ENCODE results near the gene UNC79.
"Not testable (repeated sequence)": the region's sequence is repeated elsewhere in the genome, so short reads cannot be mapped to it uniquely, and the experiment has no call there.

UNC79 gene

DNA sequence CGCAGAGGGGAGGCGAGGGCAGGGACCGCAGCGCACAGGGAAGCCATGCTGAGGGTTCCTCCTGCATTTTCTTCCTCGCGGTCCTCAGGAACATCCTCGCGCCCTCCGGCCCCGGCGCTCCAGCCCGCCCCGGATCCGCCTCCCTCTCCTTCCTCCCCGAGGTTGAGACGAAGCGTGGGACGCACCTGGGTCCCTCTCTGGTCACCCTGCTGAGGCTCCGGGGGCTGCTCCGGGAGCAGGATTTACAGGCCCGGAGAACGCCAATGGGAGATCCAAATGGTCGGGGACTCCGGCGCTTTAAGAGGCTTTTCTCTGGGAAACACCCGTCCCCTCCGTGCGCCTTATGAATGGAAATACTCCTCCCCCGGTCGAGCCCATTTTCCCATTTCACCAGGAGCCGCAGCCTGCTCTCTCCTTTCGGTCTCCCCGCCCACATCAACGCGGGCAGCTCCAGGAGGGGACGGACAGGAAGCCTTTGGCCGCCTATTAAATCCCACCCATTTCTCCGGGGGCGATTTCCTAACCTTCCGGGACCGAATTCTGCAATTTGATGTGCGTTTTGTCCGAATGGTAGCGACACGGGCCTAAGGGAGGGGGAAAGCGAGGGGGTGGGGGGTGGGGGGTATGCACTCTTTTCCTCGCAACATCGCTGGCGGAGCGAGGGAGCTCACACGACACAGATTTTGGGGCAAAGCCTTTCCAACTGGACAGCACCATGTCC is at the start of gene UNC79:
Gene UNC79 (plus strand): TSS at position 625 of the 721 bp plus-strand sequence. CDS start 91 bp downstream, at position 716.
- no peaks in the 10 kb centered on the region for H3K27me3 ChIP-seq (ENCODE audit: insufficient read depth, low read depth, severe bottlenecking)
- DNase-seq, result peak; percentile 91
- H3K36me3 ChIP-seq, result no peaks in the 10 kb centered on the region
- H3K27ac ChIP-seq, result peak within 1 kb of the TSS; percentile 74
- H3K9me3 ChIP-seq (ENCODE audit: severe bottlenecking), result no peaks in the 10 kb centered on the region
- H3K4me3 ChIP-seq (ENCODE audit: low read depth, low read length), result peak within 1 kb of the TSS; percentile 72
- no peak for TF ChIP-seq CTCF (IDR thresholded peaks at IDR 0.05; ENCODE audit: low read depth, low read length)

DNA sequence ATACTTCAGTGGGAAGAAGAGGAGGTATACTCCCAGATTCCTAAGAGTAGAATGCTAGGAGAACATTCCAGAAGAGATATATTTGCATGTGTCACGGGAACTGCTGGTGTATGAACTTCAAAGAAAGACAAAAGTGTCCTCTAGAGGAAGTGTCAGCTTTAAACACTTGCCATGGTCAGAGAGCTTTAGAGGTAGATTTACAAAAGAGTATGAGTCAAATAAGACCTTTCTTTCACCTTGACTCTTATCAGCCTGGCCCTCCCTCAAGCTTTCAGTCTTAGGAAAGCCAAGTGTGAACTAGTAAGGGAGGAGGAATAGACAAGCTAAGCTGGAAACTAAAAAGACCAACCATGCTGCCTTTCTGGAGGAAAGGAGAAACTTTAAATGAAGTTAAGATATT is 49.1 kb upstream of the UNC79 start:
- Histone ChIP-seq H3K27me3 (ENCODE audit: insufficient read depth, low read depth, severe bottlenecking) (no peaks in the 10 kb centered on the region), H3K9me3 (ENCODE audit: severe bottlenecking) (no peaks in the 10 kb centered on the region), H3K36me3 (no peaks in the 10 kb centered on the region), H3K4me3 (ENCODE audit: low read depth, low read length) (no peak overlapping the region), H3K27ac (no peak overlapping the region)
- TF ChIP-seq CTCF (IDR thresholded peaks at IDR 0.05; ENCODE audit: low read depth, low read length), result no peak
- no peak for DNase-seq

GRCh38 chr14:93384256-93384655 is 46.5 kb upstream of the UNC79 start:
- H3K9me3 ChIP-seq (ENCODE audit: severe bottlenecking); H3K36me3 ChIP-seq; DNase-seq; H3K4me3 ChIP-seq (ENCODE audit: low read depth, low read length); H3K27me3 ChIP-seq (ENCODE audit: insufficient read depth, low read depth, severe bottlenecking); H3K27ac ChIP-seq: not testable (repeated sequence)

GRCh38 chr14:93395231-93395630 is 35.5 kb upstream of the UNC79 start:
- H3K4me3 ChIP-seq (ENCODE audit: low read depth, low read length), result no peak overlapping the region
- no peaks in the 10 kb centered on the region for H3K27me3 ChIP-seq (ENCODE audit: insufficient read depth, low read depth, severe bottlenecking)
- H3K36me3 ChIP-seq, result no peaks in the 10 kb centered on the region
- no peak overlapping the region for H3K27ac ChIP-seq
- DNase-seq, result no peak
- peaks cover 6% of the 10 kb centered on the region for H3K9me3 ChIP-seq (ENCODE audit: severe bottlenecking)
- TF ChIP-seq CTCF (IDR thresholded peaks at IDR 0.05; ENCODE audit: low read depth, low read length), result no peak

DNA sequence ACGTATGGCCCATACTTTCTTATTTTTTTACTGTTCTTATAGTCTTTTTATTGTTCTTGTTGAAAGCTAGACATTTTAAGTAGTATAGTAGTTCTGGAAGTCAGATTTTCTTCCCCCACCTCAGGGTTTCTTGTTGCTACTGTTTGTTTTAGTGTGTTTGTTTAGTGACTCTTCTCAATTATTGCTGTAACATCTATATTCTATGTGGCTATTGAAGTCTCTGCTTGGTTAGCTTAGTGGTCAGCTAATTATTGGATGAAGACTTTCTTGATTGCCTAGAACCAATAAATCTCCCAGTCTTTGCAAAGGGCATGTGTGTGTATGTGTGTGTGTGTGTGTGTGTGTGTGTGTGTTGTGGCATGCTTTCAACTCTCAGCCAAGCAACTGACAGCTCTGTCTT is 34.3 kb upstream of the UNC79 start:
- Histone ChIP-seq H3K9me3 (ENCODE audit: severe bottlenecking) (peaks cover 6% of the 10 kb centered on the region), H3K27ac (no peak overlapping the region), H3K4me3 (ENCODE audit: low read depth, low read length) (no peak overlapping the region), H3K27me3 (ENCODE audit: insufficient read depth, low read depth, severe bottlenecking) (no peaks in the 10 kb centered on the region), H3K36me3 (no peaks in the 10 kb centered on the region)
- TF ChIP-seq CTCF (IDR thresholded peaks at IDR 0.05; ENCODE audit: low read depth, low read length), result no peak
- DNase-seq, result no peak

GRCh38 chr14:93398491-93398890 is 32.2 kb upstream of the UNC79 start:
- DNase-seq, result no peak
- no peak for TF ChIP-seq CTCF (IDR thresholded peaks at IDR 0.05; ENCODE audit: low read depth, low read length)
- no peaks in the 10 kb centered on the region for H3K27me3 ChIP-seq (ENCODE audit: insufficient read depth, low read depth, severe bottlenecking)
- peaks cover 6% of the 10 kb centered on the region for H3K9me3 ChIP-seq (ENCODE audit: severe bottlenecking)
- no peak overlapping the region for H3K27ac ChIP-seq
- no peak overlapping the region for H3K4me3 ChIP-seq (ENCODE audit: low read depth, low read length)
- no peaks in the 10 kb centered on the region for H3K36me3 ChIP-seq
